Kidney (tissue), 14 donors: ENCODE data around the gene SH3PXD2A. TPM values are rescaled to one million over a fixed set of nuclear protein-coding genes. Genes with fewer than 3 reads are reported as not detected.

Source experiments
- DNase-seq, 5 donors: peaks; one replicate each; pipeline ENCODE4 v3.0.0-alpha.2; 2013 to 2020
- FAIRE-seq: peaks from 2 replicates; lab custom pipeline; 2012; peaks lifted over from hg19 to GRCh38; lab: Jason Lieb, UNC
- H3K27ac ChIP-seq, 2 donors: one replicate each; pipeline ENCODE4 v1.7.0; 2013; ENCODE audit warnings: low read depth in 2 of 2, low read length in 2 of 2, inconsistent platforms in 1 of 2
- H3K27me3 ChIP-seq: one replicate; pipeline ENCODE4 v1.7.1; 2013; ENCODE audit warnings: low read length, inconsistent platforms; ENCODE audit not compliant: control insufficient read depth, insufficient read depth
- H3K36me3 ChIP-seq, 3 donors: one replicate each; pipeline versions ENCODE4 v1.7.0 to v1.7.1; 2013; ENCODE audit warnings: low read length in 3 of 3, control low read depth in 1 of 3, inconsistent platforms in 1 of 3; ENCODE audit not compliant: insufficient read depth in 3 of 3, control insufficient read depth in 2 of 3
- H3K4me1 ChIP-seq, 3 donors: one replicate each; pipeline versions ENCODE4 v1.7.0 to v1.7.1; 2013; ENCODE audit warnings: low read length in 3 of 3, inconsistent platforms in 1 of 3, low read depth in 1 of 3; ENCODE audit not compliant: control insufficient read depth in 2 of 3, insufficient read depth in 2 of 3
- H3K4me3 ChIP-seq, 3 donors: one replicate each; pipeline versions ENCODE4 v1.7.0 to v1.8.1; 2013; ENCODE audit warnings: low read length in 3 of 3, control low read depth in 1 of 3, inconsistent platforms in 1 of 3
- H3K9ac ChIP-seq, 3 donors: one replicate each; pipeline versions ENCODE4 v1.7.0 to v1.7.1; 2013; ENCODE audit warnings: low read length in 3 of 3, control low read depth in 1 of 3, inconsistent platforms in 1 of 3
- H3K9me3 ChIP-seq, 3 donors: one replicate each; pipeline versions ENCODE4 v1.7.0 to v1.7.1; 2013; ENCODE audit warnings: low read length in 3 of 3, control low read depth in 1 of 3, inconsistent platforms in 1 of 3; ENCODE audit not compliant: control insufficient read depth in 2 of 3, insufficient read depth in 1 of 3
- intact Hi-C: fragments of 100-400 bp; cut with DNase I; formaldehyde crosslinking; loops from one replicate; pipeline ENCODE4 v1.11.1; 2022
- polyA plus RNA-seq: library from polyadenylated mRNA; stranded (reverse); fragments of 350-450 nt; fragmentation: Illumina TruSeq; extraction: RNeasy Lipid Tissue Mini Kit (QIAGEN cat#74804); gene quantifications from one replicate; pipeline ENCODE4 v1.2.3, GENCODE V29; 2014; ENCODE audit warnings: low read depth, low replicate concordance; ENCODE audit not compliant: insufficient read depth
- total RNA-seq: library from RNA; stranded (reverse); fragmentation: NEBNext Ultra II Directional; extraction: Animal tissue kit (Norgen Biotek cat#: 25700); gene quantifications from one replicate; pipeline ENCODE4 v1.2.1, GENCODE V29; 2021
- TF ChIP-seq, protein P1 (sequence below): IDR thresholded peaks from 3 replicates; pipeline ENCODE4 v1.5.1; 2012; ENCODE audit warnings: mild to moderate bottlenecking, moderate library complexity, borderline replicate concordance; ENCODE audit not compliant: insufficient read depth; ENCODE audit errors: extremely low read depth
- donor health status: control.
- donor health status: control.
- donor health status: control.
- donor health status: control.
- donor health status: control.
- donor health status: DM: yes; HTN: yes; CAD: no.
- donor health status: Normal renal cell carcinoma (clear cell type).

The SH3PXD2A gene
- total and polyA plus RNA-seq, 2 donors from 2014 or later = 2.4 to 20.1 TPM

GRCh38 chr10:103764296-103765088 is 90.9 kb downstream of the SH3PXD2A start:
- peaks cover 3 to 12% (median 5%) of the 10 kb centered on the region in 3 donors for H3K4me1 ChIP-seq
- H3K9me3 ChIP-seq = no peaks in the 10 kb centered on the region
- FAIRE-seq = no peak

GRCh38 chr10:103763374-103764202 is 91.8 kb downstream of the SH3PXD2A start:
- Histone ChIP-seq H3K27ac (no peak overlapping the region), H3K4me1 (peaks cover 5 to 18% (median 7%) of the 10 kb centered on the region in 3 donors), H3K9me3 (no peaks in the 10 kb centered on the region), H3K4me3 (no peak overlapping the region), H3K9ac (no peak overlapping the region), H3K36me3 (no peaks in the 10 kb centered on the region), H3K27me3 (no peaks in the 10 kb centered on the region)
- intact Hi-C loops = no loop called here
- FAIRE-seq (no peak), DNase-seq (no peak)
- TF ChIP-seq, protein P1, sequence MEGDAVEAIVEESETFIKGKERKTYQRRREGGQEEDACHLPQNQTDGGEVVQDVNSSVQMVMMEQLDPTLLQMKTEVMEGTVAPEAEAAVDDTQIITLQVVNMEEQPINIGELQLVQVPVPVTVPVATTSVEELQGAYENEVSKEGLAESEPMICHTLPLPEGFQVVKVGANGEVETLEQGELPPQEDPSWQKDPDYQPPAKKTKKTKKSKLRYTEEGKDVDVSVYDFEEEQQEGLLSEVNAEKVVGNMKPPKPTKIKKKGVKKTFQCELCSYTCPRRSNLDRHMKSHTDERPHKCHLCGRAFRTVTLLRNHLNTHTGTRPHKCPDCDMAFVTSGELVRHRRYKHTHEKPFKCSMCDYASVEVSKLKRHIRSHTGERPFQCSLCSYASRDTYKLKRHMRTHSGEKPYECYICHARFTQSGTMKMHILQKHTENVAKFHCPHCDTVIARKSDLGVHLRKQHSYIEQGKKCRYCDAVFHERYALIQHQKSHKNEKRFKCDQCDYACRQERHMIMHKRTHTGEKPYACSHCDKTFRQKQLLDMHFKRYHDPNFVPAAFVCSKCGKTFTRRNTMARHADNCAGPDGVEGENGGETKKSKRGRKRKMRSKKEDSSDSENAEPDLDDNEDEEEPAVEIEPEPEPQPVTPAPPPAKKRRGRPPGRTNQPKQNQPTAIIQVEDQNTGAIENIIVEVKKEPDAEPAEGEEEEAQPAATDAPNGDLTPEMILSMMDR = no peak

More at GRCh38 chr10:103764296-103765088, 90.9 kb downstream of the SH3PXD2A start:
- no peak overlapping the region for H3K9ac ChIP-seq
- H3K36me3 ChIP-seq = no peaks in the 10 kb centered on the region
- peak in 1 of 5 donors; percentile 49 for DNase-seq
- no peak overlapping the region for H3K4me3 ChIP-seq
- TF ChIP-seq, protein P1 = no peak
- intact Hi-C loops = no loop called here
- H3K27ac ChIP-seq = no peak overlapping the region
- no peaks in the 10 kb centered on the region for H3K27me3 ChIP-seq

DNA sequence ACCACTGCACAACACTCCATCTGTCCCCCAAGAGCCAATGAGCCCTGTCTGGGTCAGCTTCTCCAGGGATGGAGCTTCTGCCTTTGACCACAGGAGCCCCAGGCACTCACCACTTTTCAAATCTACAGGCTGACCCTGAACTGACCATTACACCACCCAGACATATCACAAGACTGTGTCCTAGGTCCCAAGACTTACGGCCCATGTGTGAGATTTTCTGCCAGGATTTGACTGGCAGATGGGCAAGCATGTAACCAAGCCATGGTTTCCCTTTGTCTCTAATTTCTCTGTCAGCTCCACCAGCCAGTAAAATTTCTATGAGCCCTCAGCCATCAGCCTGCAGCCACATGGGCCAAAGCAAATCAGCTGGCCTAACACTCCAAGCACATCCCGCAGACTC is 92.5 kb downstream of the SH3PXD2A start:
- Histone ChIP-seq H3K4me3 (no peak overlapping the region), H3K9ac (no peak overlapping the region), H3K4me1 (peaks cover 5 to 25% (median 7%) of the 10 kb centered on the region in 3 donors), H3K27me3 (no peaks in the 10 kb centered on the region), H3K27ac (no peak overlapping the region), H3K9me3 (no peaks in the 10 kb centered on the region), H3K36me3 (no peaks in the 10 kb centered on the region)
- DNase-seq = no peak
- no peak for FAIRE-seq
- TF ChIP-seq, protein P1 = no peak
- intact Hi-C loops = no loop called here
